ENCODE measurements around the gene LRRC73. TPM values are rescaled to one million over a fixed set of nuclear protein-coding genes. Genes with fewer than 3 reads are reported as not detected.
"Not testable (repeated sequence)": the region's sequence is repeated elsewhere in the genome, so short reads cannot be mapped to it uniquely, and the experiment has no call there.

The LRRC73 gene
- total RNA-seq, 4 donors from 2014 or later = 0.36 to 0.53 (median 0.44) TPM; not detected in 1

GRCh38 chr6:43502666-43503065, 7.5 kb downstream of the LRRC73 start:
- intact Hi-C loops (cut with DNase I; ENCODE audit: low total_unique reads) = loop anchor here (10.0 kb wide), 1 partner anchor 148 kb away; no protein-coding TSS in a partner anchor
- no peak overlapping the region for H3K4me3 ChIP-seq (ENCODE audit: low read depth, poor library complexity, severe bottlenecking)
- TF ChIP-seq CTCF (IDR thresholded peaks at IDR 0.05) (no peak), POLR2A (IDR thresholded peaks at IDR 0.05) (no peak)
- whole genome bisulfite sequencing, 2 donors = 79 to 82% methylated on average over 4 of the region's 4 CpGs
- DNase-seq (ENCODE audit: low spot score in 2 of 2) = no peak

GRCh38 chr6:43500921-43501320, 9.2 kb downstream of the LRRC73 start:
- 94 to 100% methylated on average over 3 of the region's 3 CpGs for WGBS, 2 donors
- TF ChIP-seq POLR2A (IDR thresholded peaks at IDR 0.05) (no peak), CTCF (IDR thresholded peaks at IDR 0.05) (no peak)
- intact Hi-C loops (cut with DNase I; ENCODE audit: low total_unique reads) = loop anchor here (10.0 kb wide), 1 partner anchor 146 kb away; no protein-coding TSS in a partner anchor
- H3K4me3 ChIP-seq (ENCODE audit: low read depth, poor library complexity, severe bottlenecking) = no peak overlapping the region
- no peak for DNase-seq (ENCODE audit: low spot score in 2 of 2)

GRCh38 chr6:43499028-43499815, 10.9 kb downstream of the LRRC73 start:
- DNase-seq (ENCODE audit: low spot score in 2 of 2) = peak in 1 of 2 donors; percentile 63
- intact Hi-C loops (cut with DNase I; ENCODE audit: low total_unique reads) = no loop called here

GRCh38 chr6:43498291-43498690, 11.9 kb downstream of the LRRC73 start:
- H3K4me3 ChIP-seq (ENCODE audit: low read depth, poor library complexity, severe bottlenecking); intact Hi-C loops (cut with DNase I; ENCODE audit: low total_unique reads): not testable (repeated sequence)

More at GRCh38 chr6:43499028-43499815, 10.9 kb downstream of the LRRC73 start:
- H3K4me3 ChIP-seq (ENCODE audit: low read depth, poor library complexity, severe bottlenecking) = no peak overlapping the region
- no peak for TF ChIP-seq POLR2A (IDR thresholded peaks at IDR 0.05)
- TF ChIP-seq CTCF (IDR thresholded peaks at IDR 0.05) = no peak
- WGBS, 2 donors = 71 to 84% methylated on average over 11 to 12 of the region's 12 CpGs

GRCh38 chr6:43497689-43498088, 12.5 kb downstream of the LRRC73 start:
- H3K4me3 ChIP-seq (ENCODE audit: low read depth, poor library complexity, severe bottlenecking) = no peak overlapping the region
- DNase-seq (ENCODE audit: low spot score in 2 of 2) = no peak
- WGBS, 2 donors = 93% methylated on average over 12 of the region's 12 CpGs
- intact Hi-C loops (cut with DNase I; ENCODE audit: low total_unique reads) = no loop called here
- TF ChIP-seq CTCF (IDR thresholded peaks at IDR 0.05) = no peak
- no peak for TF ChIP-seq POLR2A (IDR thresholded peaks at IDR 0.05)

More at GRCh38 chr6:43498291-43498690, 11.9 kb downstream of the LRRC73 start:
- WGBS, 2 donors = 82 to 90% methylated on average over 5 of the region's 5 CpGs
- not testable (repeated sequence) for DNase-seq (ENCODE audit: low spot score in 2 of 2)

- no peak for TF ChIP-seq POLR2A (IDR thresholded peaks at IDR 0.05)
- TF ChIP-seq CTCF (IDR thresholded peaks at IDR 0.05) = no peak
- intact Hi-C loops (cut with DNase I; ENCODE audit: low total_unique reads) = no loop called here
- 67 to 69% methylated on average over 6 of the region's 6 CpGs for WGBS, 2 donors
- no peak for DNase-seq (ENCODE audit: low spot score in 2 of 2)
- H3K4me3 ChIP-seq (ENCODE audit: low read depth, poor library complexity, severe bottlenecking) = no peak overlapping the region
Observed at GRCh38 chr6:43497129-43497396, 13.1 kb downstream of the LRRC73 start.
